Suprapubic skin (tissue), 4 donors: ENCODE results near the gene AP1M2. TPM values are rescaled to one million over a fixed set of nuclear protein-coding genes. Genes with fewer than 3 reads are reported as not detected.
"Not testable (repeated sequence)": the region's sequence is repeated elsewhere in the genome, so short reads cannot be mapped to it uniquely, and the experiment has no call there.

Experiments
- DNase-seq, 2 donors: peaks; one replicate each; pipeline ENCODE4 v3.0.0-alpha.2; 2019; ENCODE audit warnings: low spot score in 2 of 2
- H3K27ac ChIP-seq: fragments of 200-600 bp; sonication (generic); one replicate; pipeline ENCODE4 v1.5.1; 2019
- H3K27me3 ChIP-seq: fragments of 200-600 bp; sonication (generic); one replicate; pipeline ENCODE4 v1.5.1; 2019
- H3K36me3 ChIP-seq: fragments of 200-600 bp; sonication (generic); one replicate; pipeline ENCODE4 v1.5.1; 2019
- H3K4me1 ChIP-seq: fragments of 200-600 bp; sonication (generic); one replicate; pipeline ENCODE4 v1.5.1; 2019
- H3K4me3 ChIP-seq: fragments of 200-600 bp; sonication (generic); one replicate; pipeline ENCODE4 v1.5.1; 2019; ENCODE audit warnings: mild to moderate bottlenecking
- H3K9me3 ChIP-seq: fragments of 200-600 bp; sonication (generic); one replicate; pipeline ENCODE4 v1.5.1; 2019
- EP300 ChIP-seq: sonication (generic); formaldehyde crosslinking; IDR thresholded peaks from one replicate; pipeline ENCODE4 v1.6.1; 2017; ENCODE audit warnings: antibody characterized with exemption
- POLR2A ChIP-seq, 2 donors: fragments of 450-650 bp; IDR thresholded peaks; one replicate each; pipeline ENCODE4 v1.6.1; 2017; ENCODE audit warnings: antibody characterized with exemption in 2 of 2, mild to moderate bottlenecking in 2 of 2, moderate library complexity in 2 of 2
- POLR2AphosphoS5 ChIP-seq, 3 donors: sonication (generic); formaldehyde crosslinking; IDR thresholded peaks; one replicate each; pipeline ENCODE4 v1.6.1; 2017; ENCODE audit warnings: antibody characterized with exemption in 3 of 3
- WGBS: methylation state at CpG from one replicate; pipeline ENCODE4 v1.1.5; 2018; 5-methylcytosine and 5-hydroxymethylcytosine counted together
- total RNA-seq, 4 donors: library from RNA; depleted of rRNA; stranded (reverse); fragments of >200 nt; gene quantifications; one replicate each; pipeline ENCODE4 v1.1.0, GENCODE V29; 2016
- TF ChIP-seq, protein P1 (sequence below), 2 donors: fragments of 200-600 bp in 1 of 2; fragments of 450-650 bp in 1 of 2; sonication (generic) in 1 of 2; IDR thresholded peaks; one replicate each; pipeline ENCODE4 v1.5.1; 2016 to 2019; ENCODE audit warnings: antibody characterized with exemption in 2 of 2, mild to moderate bottlenecking in 1 of 2, moderate library complexity in 1 of 2

The AP1M2 gene
- total RNA-seq, 4 donors from 2014 or later = 28.9 to 65.9 (median 59.1) TPM

DNA sequence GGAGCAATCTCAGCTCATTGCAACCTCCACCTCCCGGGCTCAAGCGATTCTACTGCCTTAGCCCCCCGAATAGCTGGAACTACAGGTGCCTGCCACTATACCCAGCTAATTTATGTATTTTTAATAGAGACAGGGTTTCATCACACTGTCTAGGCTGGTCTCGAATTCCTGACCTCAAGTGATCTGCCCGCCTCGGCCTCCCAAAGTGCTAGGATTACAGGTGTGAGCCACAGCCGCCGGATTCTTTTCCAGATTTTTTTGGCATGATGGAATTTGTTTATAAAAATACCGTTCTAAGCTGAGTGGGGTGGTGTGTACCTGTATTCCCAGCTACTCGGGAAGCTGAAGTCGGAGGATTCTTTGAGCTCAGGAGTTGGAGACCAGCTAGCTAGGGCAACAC lies 49.4 kb downstream of the AP1M2 start:
- no peaks in the 10 kb centered on the region for H3K27me3 ChIP-seq
- peaks cover 6% of the 10 kb centered on the region for H3K4me1 ChIP-seq
- no peaks in the 10 kb centered on the region for H3K36me3 ChIP-seq
- H3K9me3 ChIP-seq = no peaks in the 10 kb centered on the region
- H3K4me3 ChIP-seq = no peak overlapping the region
- TF ChIP-seq EP300 (no peak), POLR2A (IDR thresholded peaks at IDR 0.05) (no peak), POLR2AphosphoS5 (IDR thresholded peaks at IDR 0.05) (no peak)
- TF ChIP-seq, protein P1, sequence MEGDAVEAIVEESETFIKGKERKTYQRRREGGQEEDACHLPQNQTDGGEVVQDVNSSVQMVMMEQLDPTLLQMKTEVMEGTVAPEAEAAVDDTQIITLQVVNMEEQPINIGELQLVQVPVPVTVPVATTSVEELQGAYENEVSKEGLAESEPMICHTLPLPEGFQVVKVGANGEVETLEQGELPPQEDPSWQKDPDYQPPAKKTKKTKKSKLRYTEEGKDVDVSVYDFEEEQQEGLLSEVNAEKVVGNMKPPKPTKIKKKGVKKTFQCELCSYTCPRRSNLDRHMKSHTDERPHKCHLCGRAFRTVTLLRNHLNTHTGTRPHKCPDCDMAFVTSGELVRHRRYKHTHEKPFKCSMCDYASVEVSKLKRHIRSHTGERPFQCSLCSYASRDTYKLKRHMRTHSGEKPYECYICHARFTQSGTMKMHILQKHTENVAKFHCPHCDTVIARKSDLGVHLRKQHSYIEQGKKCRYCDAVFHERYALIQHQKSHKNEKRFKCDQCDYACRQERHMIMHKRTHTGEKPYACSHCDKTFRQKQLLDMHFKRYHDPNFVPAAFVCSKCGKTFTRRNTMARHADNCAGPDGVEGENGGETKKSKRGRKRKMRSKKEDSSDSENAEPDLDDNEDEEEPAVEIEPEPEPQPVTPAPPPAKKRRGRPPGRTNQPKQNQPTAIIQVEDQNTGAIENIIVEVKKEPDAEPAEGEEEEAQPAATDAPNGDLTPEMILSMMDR (IDR thresholded peaks at IDR 0.05) = no peak
- WGBS = 57% methylated on average over 11 of the region's 11 CpGs
- no peak for DNase-seq
- H3K27ac ChIP-seq = no peak overlapping the region

GRCh38 chr19:10535613-10536012 lies 51.5 kb downstream of the AP1M2 start:
- Histone ChIP-seq H3K4me3 (no peak overlapping the region), H3K36me3 (no peaks in the 10 kb centered on the region), H3K9me3 (no peaks in the 10 kb centered on the region), H3K27me3 (no peaks in the 10 kb centered on the region), H3K4me1 (peaks cover 6% of the 10 kb centered on the region), H3K27ac (no peak overlapping the region)
- no peak for DNase-seq
- TF ChIP-seq, protein P1 (IDR thresholded peaks at IDR 0.05) = no peak
- TF ChIP-seq POLR2AphosphoS5 (IDR thresholded peaks at IDR 0.05) (no peak), POLR2A (IDR thresholded peaks at IDR 0.05) (no peak), EP300 (no peak)
- WGBS = 45% methylated on average over 6 of the region's 6 CpGs

DNA sequence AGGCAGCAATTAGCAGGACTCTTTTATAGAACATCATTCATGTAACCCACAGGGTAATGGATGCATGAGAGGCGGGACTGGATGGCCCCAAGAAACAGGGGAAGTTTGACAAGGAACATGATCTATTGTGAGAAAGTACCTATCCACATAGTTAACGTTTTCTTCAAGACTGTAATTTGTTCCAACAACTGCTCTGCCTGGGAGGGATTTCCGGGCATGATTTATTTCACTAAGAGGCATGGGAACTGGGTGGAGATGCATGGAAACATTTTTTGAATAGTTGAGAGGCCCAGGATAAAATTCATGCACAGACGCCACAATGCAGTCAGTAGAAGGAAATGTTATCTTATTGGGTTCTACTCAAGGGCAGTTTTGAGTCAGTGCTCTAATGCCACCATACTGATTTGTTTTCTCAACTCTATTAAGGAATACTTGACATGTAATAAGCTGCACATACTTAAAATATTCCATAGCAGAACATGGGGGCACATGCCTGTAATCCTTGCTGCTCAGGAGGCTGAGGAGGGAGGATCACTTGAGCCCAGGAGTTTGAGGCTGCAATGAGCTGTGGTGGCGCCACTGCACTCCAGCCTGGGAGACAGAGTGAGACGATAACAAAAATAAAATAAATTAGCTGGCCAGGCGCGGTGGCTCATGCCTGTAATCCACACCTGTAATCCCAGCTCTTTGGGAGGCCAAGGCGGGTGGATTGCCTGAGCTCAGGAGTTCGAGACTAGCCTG lies 53.3 kb downstream of the AP1M2 start:
- Histone ChIP-seq H3K9me3 (no peaks in the 10 kb centered on the region), H3K4me1 (peaks cover 6% of the 10 kb centered on the region), H3K36me3 (no peaks in the 10 kb centered on the region), H3K27me3 (no peaks in the 10 kb centered on the region), H3K4me3 (no peak overlapping the region), H3K27ac (no peak overlapping the region)
- WGBS = 57% methylated on average over 10 of the region's 10 CpGs
- DNase-seq = no peak
- TF ChIP-seq POLR2A (IDR thresholded peaks at IDR 0.05) (no peak), EP300 (no peak), POLR2AphosphoS5 (IDR thresholded peaks at IDR 0.05) (no peak)

GRCh38 chr19:10532457-10532856 lies 54.7 kb downstream of the AP1M2 start:
- peaks cover 6% of the 10 kb centered on the region for H3K4me1 ChIP-seq
- no peak for DNase-seq
- TF ChIP-seq EP300 = no peak
- TF ChIP-seq, protein P1 (IDR thresholded peaks at IDR 0.05) = no peak
- no peaks in the 10 kb centered on the region for H3K9me3 ChIP-seq
- H3K27ac ChIP-seq = no peak overlapping the region
- WGBS = 92% methylated on average over 1 of the region's 1 CpG
- no peak overlapping the region for H3K4me3 ChIP-seq
- H3K27me3 ChIP-seq = no peaks in the 10 kb centered on the region
- no peaks in the 10 kb centered on the region for H3K36me3 ChIP-seq

GRCh38 chr19:10526887-10527286 lies 60.2 kb downstream of the AP1M2 start:
- not testable (repeated sequence) for H3K4me1 ChIP-seq, H3K9me3 ChIP-seq, H3K4me3 ChIP-seq, H3K27me3 ChIP-seq, H3K36me3 ChIP-seq, DNase-seq, H3K27ac ChIP-seq
- WGBS = 85% methylated on average over 8 of the region's 8 CpGs

DNA sequence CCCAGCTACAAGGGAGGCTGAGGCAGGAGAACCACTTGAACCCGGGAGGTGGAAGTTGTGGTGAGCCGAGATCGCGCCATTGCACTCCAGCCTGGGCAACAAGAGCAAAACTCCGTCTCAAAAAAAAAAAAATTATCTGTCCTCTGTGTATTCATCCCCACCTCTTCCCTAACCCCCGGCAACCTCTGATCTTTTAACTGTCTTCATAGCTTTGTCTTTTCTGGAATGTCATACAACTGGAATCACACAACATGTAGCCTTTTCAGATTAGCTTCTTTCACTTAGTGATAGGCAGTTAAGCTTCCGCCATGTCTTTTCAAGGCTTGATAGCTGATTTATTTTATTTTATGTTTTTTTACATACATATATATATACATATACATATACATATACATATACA lies 61.5 kb downstream of the AP1M2 start:
- peaks cover 8% of the 10 kb centered on the region for H3K27me3 ChIP-seq
- H3K4me3 ChIP-seq = no peak overlapping the region
- TF ChIP-seq EP300 (no peak), POLR2AphosphoS5 (IDR thresholded peaks at IDR 0.05) (no peak), POLR2A (IDR thresholded peaks at IDR 0.05) (no peak)
- TF ChIP-seq, protein P1 (IDR thresholded peaks at IDR 0.05) = no peak
- WGBS = 86% methylated on average over 7 of the region's 7 CpGs
- DNase-seq = no peak
- H3K4me1 ChIP-seq = peaks cover 13% of the 10 kb centered on the region
- H3K27ac ChIP-seq = no peak overlapping the region
- no peaks in the 10 kb centered on the region for H3K36me3 ChIP-seq
- no peaks in the 10 kb centered on the region for H3K9me3 ChIP-seq
